Measurements from ENCODE around the gene SEPTIN3. TPM values are rescaled to one million over a fixed set of nuclear protein-coding genes. Genes with fewer than 3 reads are reported as not detected.
A peak's percentile ranks its signal among the peaks of the same experiment; 100 is the strongest.

Gene SEPTIN3
- total and polyA plus RNA-seq, 4 donors: 0.05 to 0.68 (median 0.63) TPM; not detected in 1

GRCh38 chr22:41966607-41967240 is 2.5 kb upstream of the SEPTIN3 start:
- Histone ChIP-seq H3K27me3 (ENCODE audit: control insufficient read depth in 1 of 2, insufficient read depth in 2 of 2, low read length in 1 of 2) (no peaks in the 10 kb centered on the region), H3K27ac (ENCODE audit: low read depth in 1 of 2, low read length in 2 of 2) (no peak overlapping the region), H3K9me3 (ENCODE audit: control insufficient read depth, low read length) (no peaks in the 10 kb centered on the region), H3K36me3 (ENCODE audit: control insufficient read depth in 1 of 2, insufficient read depth in 2 of 2, low read length in 1 of 2) (no peaks in the 10 kb centered on the region), H3K4me1 (ENCODE audit: control insufficient read depth in 1 of 2, insufficient read depth in 2 of 2, low read length in 2 of 2) (no peaks in the 10 kb centered on the region), H3K4me3 (ENCODE audit: low read length in 2 of 2) (no peak overlapping the region)
- intact Hi-C loops (cut with DNase I): loop anchor here in 1 of 2 donors (10.0 kb wide), 1 partner anchor 468 kb away; the partner anchor contains the start of gene NFAM1
- DNase-seq: peak in 1 of 2 donors; percentile 61
- no peak for ATAC-seq (ENCODE audit: low FRiP score)
- 41 to 43% methylated on average over 8 of the region's 8 CpGs for WGBS, 2 donors

GRCh38 chr22:41968601-41969000 is 642 bp upstream of the SEPTIN3 start:
- Histone ChIP-seq H3K4me3 (ENCODE audit: low read length in 2 of 2) (no peak overlapping the region), H3K36me3 (ENCODE audit: control insufficient read depth in 1 of 2, insufficient read depth in 2 of 2, low read length in 1 of 2) (no peaks in the 10 kb centered on the region), H3K9me3 (ENCODE audit: control insufficient read depth, low read length) (no peaks in the 10 kb centered on the region), H3K27me3 (ENCODE audit: control insufficient read depth in 1 of 2, insufficient read depth in 2 of 2, low read length in 1 of 2) (no peaks in the 10 kb centered on the region), H3K4me1 (ENCODE audit: control insufficient read depth in 1 of 2, insufficient read depth in 2 of 2, low read length in 2 of 2) (no peaks in the 10 kb centered on the region), H3K27ac (ENCODE audit: low read depth in 1 of 2, low read length in 2 of 2) (no peak overlapping the region)
- intact Hi-C loops (cut with DNase I): loop anchor here in 1 of 2 donors (10.0 kb wide), 1 partner anchor 466 kb away; the partner anchor contains the start of gene NFAM1
- ATAC-seq (ENCODE audit: low FRiP score) (no peak), DNase-seq (no peak)
- 67 to 68% methylated on average over 9 of the region's 9 CpGs for WGBS, 2 donors

GRCh38 chr22:41970601-41971000 is 1.4 kb downstream of the SEPTIN3 start:
- Histone ChIP-seq H3K4me1 (ENCODE audit: control insufficient read depth in 1 of 2, insufficient read depth in 2 of 2, low read length in 2 of 2) (no peaks in the 10 kb centered on the region), H3K9me3 (ENCODE audit: control insufficient read depth, low read length) (no peaks in the 10 kb centered on the region), H3K27me3 (ENCODE audit: control insufficient read depth in 1 of 2, insufficient read depth in 2 of 2, low read length in 1 of 2) (no peaks in the 10 kb centered on the region), H3K27ac (ENCODE audit: low read depth in 1 of 2, low read length in 2 of 2) (no peak overlapping the region), H3K36me3 (ENCODE audit: control insufficient read depth in 1 of 2, insufficient read depth in 2 of 2, low read length in 1 of 2) (no peaks in the 10 kb centered on the region), H3K4me3 (ENCODE audit: low read length in 2 of 2) (no peak overlapping the region)
- no peak for DNase-seq
- 92 to 94% methylated on average over 2 of the region's 2 CpGs for WGBS, 2 donors
- no peak for ATAC-seq (ENCODE audit: low FRiP score)
- intact Hi-C loops (cut with DNase I): no loop called here

GRCh38 chr22:41971431-41971830 is 2.2 kb downstream of the SEPTIN3 start:
- intact Hi-C loops (cut with DNase I): no loop called here
- Histone ChIP-seq H3K36me3 (ENCODE audit: control insufficient read depth in 1 of 2, insufficient read depth in 2 of 2, low read length in 1 of 2) (no peaks in the 10 kb centered on the region), H3K9me3 (ENCODE audit: control insufficient read depth, low read length) (no peaks in the 10 kb centered on the region), H3K4me3 (ENCODE audit: low read length in 2 of 2) (no peak overlapping the region), H3K27ac (ENCODE audit: low read depth in 1 of 2, low read length in 2 of 2) (no peak overlapping the region), H3K27me3 (ENCODE audit: control insufficient read depth in 1 of 2, insufficient read depth in 2 of 2, low read length in 1 of 2) (no peaks in the 10 kb centered on the region), H3K4me1 (ENCODE audit: control insufficient read depth in 1 of 2, insufficient read depth in 2 of 2, low read length in 2 of 2) (no peaks in the 10 kb centered on the region)
- 84 to 87% methylated on average over 11 of the region's 11 CpGs for WGBS, 2 donors
- no peak for ATAC-seq (ENCODE audit: low FRiP score)
- DNase-seq: no peak

- Histone ChIP-seq H3K27ac (ENCODE audit: low read depth in 1 of 2, low read length in 2 of 2) (no peak overlapping the region), H3K27me3 (ENCODE audit: control insufficient read depth in 1 of 2, insufficient read depth in 2 of 2, low read length in 1 of 2) (peaks cover 0 to 3% of the 10 kb centered on the region in 2 donors), H3K9me3 (ENCODE audit: control insufficient read depth, low read length) (no peaks in the 10 kb centered on the region), H3K36me3 (ENCODE audit: control insufficient read depth in 1 of 2, insufficient read depth in 2 of 2, low read length in 1 of 2) (no peaks in the 10 kb centered on the region), H3K4me3 (ENCODE audit: low read length in 2 of 2) (no peak overlapping the region), H3K4me1 (ENCODE audit: control insufficient read depth in 1 of 2, insufficient read depth in 2 of 2, low read length in 2 of 2) (no peaks in the 10 kb centered on the region)
- no peak for DNase-seq
- WGBS, 2 donors: 76 to 77% methylated on average over 10 of the region's 10 CpGs
- intact Hi-C loops (cut with DNase I): no loop called here
- ATAC-seq (ENCODE audit: low FRiP score): no peak
Measured at GRCh38 chr22:41974691-41975290, 5.5 kb downstream of the SEPTIN3 start.

GRCh38 chr22:41975299-41976069 is 6.2 kb downstream of the SEPTIN3 start:
- Histone ChIP-seq H3K27ac (ENCODE audit: low read depth in 1 of 2, low read length in 2 of 2) (no peak overlapping the region), H3K36me3 (ENCODE audit: control insufficient read depth in 1 of 2, insufficient read depth in 2 of 2, low read length in 1 of 2) (no peaks in the 10 kb centered on the region), H3K4me3 (ENCODE audit: low read length in 2 of 2) (no peak overlapping the region), H3K27me3 (ENCODE audit: control insufficient read depth in 1 of 2, insufficient read depth in 2 of 2, low read length in 1 of 2) (peaks cover 0 to 3% of the 10 kb centered on the region in 2 donors), H3K4me1 (ENCODE audit: control insufficient read depth in 1 of 2, insufficient read depth in 2 of 2, low read length in 2 of 2) (no peaks in the 10 kb centered on the region), H3K9me3 (ENCODE audit: control insufficient read depth, low read length) (no peaks in the 10 kb centered on the region)
- no peak for ATAC-seq (ENCODE audit: low FRiP score)
- 57 to 64% methylated on average over 12 of the region's 12 CpGs for WGBS, 2 donors
- intact Hi-C loops (cut with DNase I): no loop called here
- DNase-seq: no peak

GRCh38 chr22:41976070-41976901 is 7.0 kb downstream of the SEPTIN3 start:
- H3K27ac ChIP-seq (ENCODE audit: low read depth in 1 of 2, low read length in 2 of 2): no peak overlapping the region
- H3K4me1 ChIP-seq (ENCODE audit: control insufficient read depth in 1 of 2, insufficient read depth in 2 of 2, low read length in 2 of 2): no peaks in the 10 kb centered on the region
- H3K36me3 ChIP-seq (ENCODE audit: control insufficient read depth in 1 of 2, insufficient read depth in 2 of 2, low read length in 1 of 2): no peaks in the 10 kb centered on the region
- H3K4me3 ChIP-seq (ENCODE audit: low read length in 2 of 2): peak overlapping the region; percentile 27 to 44
- peaks cover 0 to 3% of the 10 kb centered on the region in 2 donors for H3K27me3 ChIP-seq (ENCODE audit: control insufficient read depth in 1 of 2, insufficient read depth in 2 of 2, low read length in 1 of 2)
- H3K9me3 ChIP-seq (ENCODE audit: control insufficient read depth, low read length): no peaks in the 10 kb centered on the region
- no peak for DNase-seq
- intact Hi-C loops (cut with DNase I): no loop called here
- WGBS, 2 donors: 2 to 3% methylated on average over 31 to 72 of the region's 72 CpGs
- no peak for ATAC-seq (ENCODE audit: low FRiP score)

- WGBS, 2 donors: 3 to 5% methylated on average over 44 to 46 of the region's 46 CpGs
- Histone ChIP-seq H3K9me3 (ENCODE audit: control insufficient read depth, low read length) (no peaks in the 10 kb centered on the region), H3K36me3 (ENCODE audit: control insufficient read depth in 1 of 2, insufficient read depth in 2 of 2, low read length in 1 of 2) (no peaks in the 10 kb centered on the region), H3K27ac (ENCODE audit: low read depth in 1 of 2, low read length in 2 of 2) (no peak overlapping the region), H3K4me3 (ENCODE audit: low read length in 2 of 2) (peak overlapping the region in 1 of 2 donors; percentile 27), H3K4me1 (ENCODE audit: control insufficient read depth in 1 of 2, insufficient read depth in 2 of 2, low read length in 2 of 2) (no peaks in the 10 kb centered on the region), H3K27me3 (ENCODE audit: control insufficient read depth in 1 of 2, insufficient read depth in 2 of 2, low read length in 1 of 2) (peaks cover 0 to 3% of the 10 kb centered on the region in 2 donors)
- DNase-seq: no peak
- intact Hi-C loops (cut with DNase I): no loop called here
- no peak for ATAC-seq (ENCODE audit: low FRiP score)
Measured at GRCh38 chr22:41976961-41977566, 7.8 kb downstream of the SEPTIN3 start.

Measured in aorta (tissue), 5 donors.